ENCODE measurements around the gene PLEKHS1. TPM values are rescaled to one million over a fixed set of nuclear protein-coding genes. Genes with fewer than 3 reads are reported as not detected.
"Not testable (repeated sequence)": the region's sequence is repeated elsewhere in the genome, so short reads cannot be mapped to it uniquely, and the experiment has no call there.

Gene PLEKHS1
- total RNA-seq, 1 donor from 2014 or later: not detected

- peak; percentile 62 to 72 for DNase-seq (ENCODE audit: low read depth in 2 of 2)
These were observed 37.2 kb downstream of the PLEKHS1 start for GRCh38 chr10:113788604-113789083.

GRCh38 chr10:113791691-113792090 is 40.2 kb downstream of the PLEKHS1 start:
- DNase-seq (ENCODE audit: low read depth in 2 of 2): no peak

- DNase-seq (ENCODE audit: low read depth in 2 of 2): no peak
These were observed 50.1 kb downstream of the PLEKHS1 start for GRCh38 chr10:113801569-113801968.

GRCh38 chr10:113802997-113803396 is 51.5 kb downstream of the PLEKHS1 start:
- peak in 1 of 2 donors; percentile 30 for DNase-seq (ENCODE audit: low read depth in 2 of 2)

GRCh38 chr10:113806503-113806902 is 55.0 kb downstream of the PLEKHS1 start:
- DNase-seq (ENCODE audit: low read depth in 2 of 2): no peak

- no peak for DNase-seq (ENCODE audit: low read depth in 2 of 2)
These were observed 56.7 kb downstream of the PLEKHS1 start for GRCh38 chr10:113808168-113808567.

- DNase-seq (ENCODE audit: low read depth in 2 of 2): not testable (repeated sequence)
These were observed 63.2 kb downstream of the PLEKHS1 start for GRCh38 chr10:113814700-113815099.

- no peak for DNase-seq (ENCODE audit: low read depth in 2 of 2)
These were observed 68.5 kb downstream of the PLEKHS1 start for GRCh38 chr10:113819989-113820388.

GRCh38 chr10:113820507-113820906 is 69.0 kb downstream of the PLEKHS1 start:
- peak in 1 of 2 donors; percentile 18 for DNase-seq (ENCODE audit: low read depth in 2 of 2)

GRCh38 chr10:113821306-113821705 is 69.8 kb downstream of the PLEKHS1 start:
- DNase-seq (ENCODE audit: low read depth in 2 of 2): not testable (repeated sequence)

GRCh38 chr10:113822174-113822573 is 70.7 kb downstream of the PLEKHS1 start:
- no peak for DNase-seq (ENCODE audit: low read depth in 2 of 2)

- DNase-seq (ENCODE audit: low read depth in 2 of 2): peak in 1 of 2 donors; percentile 60
These were observed 71.9 kb downstream of the PLEKHS1 start for GRCh38 chr10:113823389-113823788.

- DNase-seq (ENCODE audit: low read depth in 2 of 2): no peak
These were observed 74.3 kb downstream of the PLEKHS1 start for GRCh38 chr10:113825791-113826190.

- DNase-seq (ENCODE audit: low read depth in 2 of 2): not testable (repeated sequence)
These were observed 77.1 kb downstream of the PLEKHS1 start for GRCh38 chr10:113828567-113828966.

Other genes starting within 250 kb of the PLEKHS1 start
- gene HABP2, start 198.6 kb upstream of the PLEKHS1 start, total RNA-seq: under 0.01 TPM in 1 of 2 replicates, not detected in the other
- gene NRAP, start 87.6 kb upstream of the PLEKHS1 start, total RNA-seq: not detected in 2 replicates
- 37.7 and 52.8 TPM in 2 replicates for gene CASP7, start 71.8 kb upstream of the PLEKHS1 start, total RNA-seq
- 4.8 and 6.0 TPM in 2 replicates for gene DCLRE1A, start 102.4 kb downstream of the PLEKHS1 start, total RNA-seq
- gene NHLRC2, start 103.0 kb downstream of the PLEKHS1 start, total RNA-seq: 7.8 and 14.5 TPM in 2 replicates